HG03565 (cell line): Measurements from ENCODE around the gene ADAMTS2.

Experiments used
- ATAC-seq: cut with Tn5 transposase; IDR thresholded peaks from one replicate; pipeline ENCODE4 v1.9.1; 2021; ENCODE audit warnings: mild to moderate bottlenecking, moderate library complexity; ENCODE audit not compliant: unreplicated experiment

ADAMTS2 gene

GRCh38 chr5:179151286-179152118, 193.8 kb downstream of the ADAMTS2 start:
- ATAC-seq, result no peak

GRCh38 chr5:179150011-179150410, 195.2 kb downstream of the ADAMTS2 start:
- ATAC-seq, result no peak

DNA sequence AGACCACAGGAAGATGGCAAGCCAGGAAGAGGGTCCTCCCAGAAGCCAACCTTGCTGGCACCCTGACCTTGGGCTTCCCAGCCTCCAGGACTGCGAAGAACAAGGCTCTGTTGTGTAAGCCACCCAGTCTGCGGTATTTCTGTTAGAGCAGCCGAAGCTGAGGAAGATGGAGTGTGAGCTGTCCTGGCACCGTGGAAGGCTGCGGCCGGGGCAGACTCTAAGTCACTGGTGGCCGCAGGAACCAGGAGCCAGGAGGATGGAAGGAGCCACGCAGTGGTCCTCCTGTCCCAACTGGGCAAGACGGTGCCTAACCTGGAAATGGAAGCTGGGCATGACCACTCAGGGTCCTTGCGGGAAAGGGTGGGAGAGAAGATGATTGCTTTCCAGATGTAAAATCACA, 196.0 kb downstream of the ADAMTS2 start:
- no peak for ATAC-seq

- no peak for ATAC-seq
These were observed 196.5 kb downstream of the ADAMTS2 start for GRCh38 chr5:179148703-179149170.

GRCh38 chr5:179147991-179148702, 197.1 kb downstream of the ADAMTS2 start:
- ATAC-seq, result no peak

DNA sequence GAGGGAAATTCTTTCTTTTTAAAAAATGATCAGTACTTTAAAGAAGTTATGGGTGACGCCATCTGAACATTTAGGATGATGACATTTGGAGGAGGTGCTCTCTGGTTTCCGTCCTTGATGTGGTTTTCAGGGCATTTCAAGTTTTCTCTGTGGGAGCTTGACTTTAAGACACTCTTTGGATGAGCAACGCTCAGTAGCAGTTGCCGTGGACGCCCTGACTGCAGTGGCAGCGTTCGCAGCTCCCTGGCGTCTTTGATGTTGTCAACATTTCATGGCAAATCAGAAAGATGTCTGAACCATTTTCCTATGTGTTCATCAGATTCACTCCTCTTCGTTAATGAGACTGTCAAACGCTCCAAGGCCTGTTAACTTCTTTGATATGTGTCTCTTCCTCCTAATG, 199.0 kb downstream of the ADAMTS2 start:
- ATAC-seq, result no peak

DNA sequence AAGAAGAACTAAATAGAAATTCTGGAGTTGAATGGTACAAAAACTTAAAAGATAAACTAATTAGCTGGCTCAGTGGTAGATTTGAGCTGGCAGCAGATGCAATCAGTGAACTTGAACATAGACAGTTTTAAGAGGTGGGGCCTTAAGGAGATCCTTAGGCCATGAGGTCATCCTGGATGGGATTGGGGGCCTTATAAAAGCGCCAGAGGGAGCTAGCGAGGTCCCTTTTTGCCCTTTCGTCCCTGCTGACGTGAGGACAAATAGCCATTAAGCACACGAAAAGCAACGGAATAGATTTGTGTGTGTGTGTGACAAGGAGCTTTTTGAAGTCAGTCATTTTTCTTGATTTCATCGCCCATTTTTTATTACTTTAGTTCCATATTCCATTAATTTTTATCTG, 201.8 kb downstream of the ADAMTS2 start:
- ATAC-seq, result no peak

DNA sequence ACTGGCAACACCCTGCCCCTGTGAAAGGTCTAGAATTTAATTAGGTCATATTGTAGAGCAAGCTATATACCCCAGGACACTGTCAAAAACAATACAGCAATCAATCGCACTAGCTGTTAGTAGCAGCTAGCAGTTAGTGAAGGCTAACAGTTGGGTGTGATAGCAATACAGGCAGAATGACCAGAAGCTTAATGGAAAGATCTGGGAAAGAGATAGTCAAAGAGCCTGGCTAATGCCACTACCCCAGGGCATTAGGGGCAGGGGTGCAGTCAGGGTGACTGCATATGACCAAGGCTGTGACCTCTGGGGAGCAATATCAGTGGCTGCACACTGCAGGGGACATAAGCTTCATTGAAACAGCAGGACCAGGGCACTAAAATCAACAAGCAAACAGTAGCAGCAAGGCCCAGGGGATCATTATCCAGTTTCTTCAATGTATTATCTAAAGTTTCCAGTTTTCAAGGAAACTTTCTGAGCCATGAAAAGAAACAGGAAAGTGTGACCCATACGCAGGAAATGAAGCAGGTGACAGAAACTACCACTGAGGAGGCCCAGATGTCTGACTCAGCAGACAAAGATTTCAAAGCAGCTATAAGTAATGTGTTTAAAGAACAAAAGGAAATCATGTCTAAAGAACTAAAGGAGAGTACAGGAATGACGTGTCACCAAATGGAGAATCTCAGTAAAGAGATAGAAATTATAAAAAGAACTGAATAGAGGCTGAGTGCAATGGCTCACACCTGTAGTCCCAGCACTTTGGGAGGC, 202.6 kb downstream of the ADAMTS2 start:
- no peak for ATAC-seq

DNA sequence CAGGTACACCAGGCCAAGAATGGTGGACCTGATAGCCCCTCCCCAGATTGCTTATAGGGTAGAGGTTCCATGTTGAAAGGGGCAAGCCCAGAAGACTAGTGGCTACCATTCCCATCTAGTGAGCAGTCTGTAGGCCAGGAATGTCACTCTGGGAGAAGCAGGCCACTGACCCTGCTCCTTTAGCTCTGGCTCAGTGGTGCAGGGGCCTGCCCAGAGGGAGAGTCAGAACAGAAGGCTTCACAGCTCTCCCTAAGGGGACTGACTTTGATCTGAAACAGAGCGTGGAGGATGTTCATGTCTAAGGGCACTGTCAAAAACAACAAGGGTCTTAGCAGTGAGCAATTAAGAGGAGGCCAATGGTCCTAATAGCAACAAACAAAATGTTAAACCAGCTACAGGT, 203.4 kb downstream of the ADAMTS2 start:
- ATAC-seq, result no peak

- no peak for ATAC-seq
These were observed 205.0 kb downstream of the ADAMTS2 start for GRCh38 chr5:179140293-179140692.

GRCh38 chr5:179139936-179140235, 205.4 kb downstream of the ADAMTS2 start:
- ATAC-seq, result no peak

DNA sequence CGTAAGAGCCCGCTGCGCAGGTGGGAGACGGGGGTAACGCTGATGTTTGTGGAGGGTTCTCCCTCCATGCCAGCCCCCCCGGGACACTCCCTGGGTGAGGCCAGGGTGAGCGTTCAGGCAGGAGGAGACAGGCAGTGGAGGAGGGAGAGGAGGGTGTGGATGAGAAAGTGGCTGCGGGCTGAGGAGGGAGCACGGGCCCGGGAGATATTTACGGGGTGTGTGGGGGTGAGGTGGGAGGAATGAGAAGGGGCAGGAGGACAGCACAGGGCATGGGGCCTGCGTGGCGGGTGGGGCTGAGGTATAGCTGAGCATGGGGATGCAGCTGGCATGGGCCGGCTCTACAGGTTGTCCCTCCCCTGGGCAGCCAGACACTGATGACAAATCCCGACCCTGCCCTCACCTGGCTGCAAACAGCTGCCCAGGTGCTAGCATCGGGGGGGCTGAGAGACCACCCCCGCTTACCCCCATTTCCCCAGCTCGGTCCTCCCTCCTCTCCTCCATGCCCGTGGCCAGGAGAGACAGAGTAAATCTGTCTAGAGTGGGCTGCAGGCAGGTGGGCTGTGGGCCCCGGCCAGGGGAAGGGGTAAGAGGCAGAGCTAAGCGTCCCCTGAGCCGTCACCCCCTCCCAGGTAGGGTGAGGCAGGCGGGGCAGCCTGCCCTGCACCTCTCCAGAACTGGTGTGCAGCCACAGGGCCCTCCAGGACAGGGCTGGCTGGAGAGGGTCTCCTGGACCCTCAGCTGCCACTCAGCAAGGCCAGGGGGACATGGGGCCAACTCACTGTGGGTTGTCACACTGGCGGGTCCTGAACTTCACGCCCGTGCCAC, 205.9 kb downstream of the ADAMTS2 start:
- no peak for ATAC-seq

DNA sequence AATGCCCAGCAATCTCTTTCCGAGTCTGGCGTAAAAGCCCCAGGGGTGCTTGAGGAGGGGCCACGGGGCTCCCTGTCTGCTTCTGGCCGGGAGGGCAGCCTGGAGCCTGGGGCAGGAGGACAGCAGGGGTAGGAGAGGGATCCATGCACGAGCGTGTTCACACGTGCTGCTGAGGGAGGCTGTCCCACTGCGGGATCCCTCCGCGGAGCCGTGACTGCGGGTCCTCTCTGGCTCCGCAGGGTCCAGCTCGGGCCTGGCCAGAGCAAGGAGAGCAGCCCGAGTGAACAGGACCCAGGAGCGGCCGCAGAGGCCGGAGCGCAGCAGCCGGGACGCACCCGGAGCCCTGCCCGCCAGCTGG, 206.7 kb downstream of the ADAMTS2 start:
- no peak for ATAC-seq

- ATAC-seq, result no peak
These were observed 207.4 kb downstream of the ADAMTS2 start for GRCh38 chr5:179137643-179138567.

- no peak for ATAC-seq
These were observed 208.1 kb downstream of the ADAMTS2 start for GRCh38 chr5:179137016-179137642.

GRCh38 chr5:179135441-179136215, 209.6 kb downstream of the ADAMTS2 start:
- ATAC-seq, result no peak

- ATAC-seq, result no peak
These were observed 210.3 kb downstream of the ADAMTS2 start for GRCh38 chr5:179135006-179135405.

- ATAC-seq, result no peak
These were observed 210.8 kb downstream of the ADAMTS2 start for GRCh38 chr5:179134511-179134910.
